GM06990 (cell line): ENCODE results near the gene ITFG1.

ENCODE experiments used
- DNase-seq: peaks from one replicate; pipeline ENCODE4 v3.0.0-alpha.2; 2011; ENCODE audit not compliant: insufficient read length; ENCODE audit errors: extremely low read depth
- H3K27me3 ChIP-seq: replicated peaks from 2 replicates; pipeline ENCODE4 v1.6.0; 2011; ENCODE audit warnings: low read length; ENCODE audit not compliant: control insufficient read depth, insufficient read depth
- H3K36me3 ChIP-seq: 2 replicates; pipeline ENCODE4 v1.5.1; 2011; ENCODE audit warnings: low read length; ENCODE audit not compliant: control insufficient read depth, insufficient read depth
- H3K4me3 ChIP-seq: replicated peaks from 2 replicates; pipeline ENCODE4 v1.5.1; 2011; ENCODE audit warnings: low read depth, mild to moderate bottlenecking, control low read depth, low read length
- TF ChIP-seq, protein P1 (sequence below): IDR thresholded peaks from 2 replicates; pipeline ENCODE4 v1.5.1; 2011; ENCODE audit warnings: low read length, control low read depth, mild to moderate bottlenecking, inconsistent platforms; ENCODE audit not compliant: insufficient read depth, poor library complexity, severe bottlenecking

ITFG1 gene

DNA sequence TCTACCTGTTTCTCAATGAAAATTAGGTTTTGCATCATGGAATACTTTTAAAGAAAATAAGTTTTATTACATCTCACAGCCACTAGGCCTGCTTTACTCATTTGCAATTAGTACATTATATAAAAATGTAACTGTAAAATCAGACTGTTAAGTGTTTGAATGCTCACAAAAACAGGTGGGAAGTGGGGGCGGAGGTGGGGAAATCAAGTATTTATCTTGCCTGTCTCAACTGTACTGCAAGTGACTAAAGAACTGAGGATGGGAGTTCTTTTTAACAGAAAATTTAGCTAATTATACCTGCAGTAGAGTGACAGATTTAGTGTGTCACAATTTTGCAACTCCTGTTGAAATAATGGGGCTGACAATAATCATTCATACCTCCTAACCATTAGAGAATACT lies 34.1 kb downstream of the ITFG1 start:
- H3K27me3 ChIP-seq, result no peaks in the 10 kb centered on the region
- DNase-seq, result no peak
- no peaks in the 10 kb centered on the region; the same call in none of the 2 replicates for H3K36me3 ChIP-seq
- no peak overlapping the region for H3K4me3 ChIP-seq
- TF ChIP-seq, protein P1, sequence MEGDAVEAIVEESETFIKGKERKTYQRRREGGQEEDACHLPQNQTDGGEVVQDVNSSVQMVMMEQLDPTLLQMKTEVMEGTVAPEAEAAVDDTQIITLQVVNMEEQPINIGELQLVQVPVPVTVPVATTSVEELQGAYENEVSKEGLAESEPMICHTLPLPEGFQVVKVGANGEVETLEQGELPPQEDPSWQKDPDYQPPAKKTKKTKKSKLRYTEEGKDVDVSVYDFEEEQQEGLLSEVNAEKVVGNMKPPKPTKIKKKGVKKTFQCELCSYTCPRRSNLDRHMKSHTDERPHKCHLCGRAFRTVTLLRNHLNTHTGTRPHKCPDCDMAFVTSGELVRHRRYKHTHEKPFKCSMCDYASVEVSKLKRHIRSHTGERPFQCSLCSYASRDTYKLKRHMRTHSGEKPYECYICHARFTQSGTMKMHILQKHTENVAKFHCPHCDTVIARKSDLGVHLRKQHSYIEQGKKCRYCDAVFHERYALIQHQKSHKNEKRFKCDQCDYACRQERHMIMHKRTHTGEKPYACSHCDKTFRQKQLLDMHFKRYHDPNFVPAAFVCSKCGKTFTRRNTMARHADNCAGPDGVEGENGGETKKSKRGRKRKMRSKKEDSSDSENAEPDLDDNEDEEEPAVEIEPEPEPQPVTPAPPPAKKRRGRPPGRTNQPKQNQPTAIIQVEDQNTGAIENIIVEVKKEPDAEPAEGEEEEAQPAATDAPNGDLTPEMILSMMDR, result no peak

DNA sequence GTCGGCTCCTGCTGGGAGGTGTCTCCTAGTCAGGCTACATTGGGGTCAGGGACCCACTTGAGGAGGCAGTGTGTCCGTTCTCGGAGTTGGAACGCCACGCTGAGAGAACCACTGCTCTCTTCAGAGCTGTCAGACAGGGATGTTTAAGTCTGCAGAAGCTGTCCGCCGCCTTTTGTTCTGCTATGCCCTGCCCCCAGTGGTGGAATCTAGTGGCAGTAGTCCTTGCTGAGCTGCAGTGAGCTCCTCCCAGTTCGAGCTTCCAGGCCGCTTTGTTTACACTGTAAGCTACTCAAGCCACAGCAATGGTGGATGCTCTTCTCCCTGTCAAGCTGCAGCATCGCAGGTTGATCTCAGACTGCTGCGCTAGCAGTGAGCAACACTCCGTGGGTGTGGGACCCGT lies 36.0 kb downstream of the ITFG1 start:
- TF ChIP-seq, protein P1, result no peak
- Histone ChIP-seq H3K36me3 (no peaks in the 10 kb centered on the region; the same call in none of the 2 replicates), H3K4me3 (no peak overlapping the region)

GRCh38 chr16:47416869-47417268 lies 44.0 kb downstream of the ITFG1 start:
- no peaks in the 10 kb centered on the region; the same call in none of the 2 replicates for H3K36me3 ChIP-seq
- H3K27me3 ChIP-seq, result no peaks in the 10 kb centered on the region
- DNase-seq, result no peak
- TF ChIP-seq, protein P1, result no peak
- H3K4me3 ChIP-seq, result no peak overlapping the region

More for the DNA sequence above, 36.0 kb downstream of the ITFG1 start:
- no peak for DNase-seq
- H3K27me3 ChIP-seq, result no peaks in the 10 kb centered on the region

DNA sequence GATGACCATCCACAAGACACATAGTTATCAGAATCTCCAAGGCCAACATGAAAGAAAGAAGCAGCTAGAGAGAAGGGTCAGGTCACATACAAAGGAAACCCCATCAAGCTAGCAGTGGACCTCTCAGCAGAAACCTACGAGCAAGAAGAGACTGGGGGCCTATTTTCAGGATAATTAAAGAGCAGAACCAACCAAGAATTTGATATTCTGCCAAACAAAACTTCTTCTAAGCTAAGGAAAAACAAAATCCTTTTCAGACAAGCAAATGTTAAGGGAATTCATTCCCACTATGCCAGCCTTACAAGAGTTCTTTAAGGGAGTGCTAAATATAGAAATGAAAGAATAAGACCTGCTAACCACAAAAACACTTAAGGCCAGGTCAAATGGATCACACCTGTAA lies 47.8 kb downstream of the ITFG1 start:
- Histone ChIP-seq H3K4me3 (no peak overlapping the region), H3K36me3 (no peaks in the 10 kb centered on the region; the same call in none of the 2 replicates), H3K27me3 (no peaks in the 10 kb centered on the region)
- TF ChIP-seq, protein P1, result no peak
- DNase-seq, result no peak

- H3K4me3 ChIP-seq, result no peak overlapping the region
- H3K36me3 ChIP-seq, result no peaks in the 10 kb centered on the region; the same call in 1 of the 2 replicates
- TF ChIP-seq, protein P1, result no peak
- H3K27me3 ChIP-seq, result no peaks in the 10 kb centered on the region
- no peak for DNase-seq
Observed at GRCh38 chr16:47408491-47408890, 52.4 kb downstream of the ITFG1 start.
